ENCODE results near the gene NSFL1C. TPM values are rescaled to one million over a fixed set of nuclear protein-coding genes. Genes with fewer than 3 reads are reported as not detected.

The NSFL1C gene
- polyA plus RNA-seq, 1 of the 3 experiments (the other 2 are of a cell fraction), result 45.9 TPM

- 99% methylated on average over 5 of the region's 5 CpGs for WGBS (ENCODE audit: low lambda C conversion rate)
- Histone ChIP-seq H3K4me2 (no peak overlapping the region), H3K4me3 (ENCODE audit: low read depth in 2 of 2, low read length in 1 of 2) (no peak overlapping the region), H3K79me2 (ENCODE audit: insufficient read depth) (no peaks in the 10 kb centered on the region), H3K27ac (ENCODE audit: low read depth in 2 of 2, low read length in 1 of 2) (no peak overlapping the region), H3K27me3 (ENCODE audit: insufficient read depth) (no peaks in the 10 kb centered on the region), H4K20me1 (ENCODE audit: insufficient read depth) (no peaks in the 10 kb centered on the region), H3F3A (replicated peaks; ENCODE audit: insufficient read depth) (no peaks in the 10 kb centered on the region), H3K9me2 (no peaks in the 10 kb centered on the region), H3K36me3 (replicated peaks in 1 of 2; ENCODE audit: control insufficient read depth in 1 of 2, insufficient read depth in 2 of 2, low read length in 1 of 2) (peaks cover 50 to 70% of the 10 kb centered on the region in 2 experiments), H2AFZ (ENCODE audit: low read depth) (no peak overlapping the region), H3K4me1 (ENCODE audit: control insufficient read depth in 1 of 2, insufficient read depth in 2 of 2, low read depth in 1 of 2, low read length in 1 of 2) (no peaks in the 10 kb centered on the region), H3K9ac (no peak overlapping the region), H3K9me3 (no peaks in the 10 kb centered on the region)
- ChIA-PET POLR2A (no interaction called here), CTCF (no interaction called here)
- TF ChIP-seq, protein P1, sequence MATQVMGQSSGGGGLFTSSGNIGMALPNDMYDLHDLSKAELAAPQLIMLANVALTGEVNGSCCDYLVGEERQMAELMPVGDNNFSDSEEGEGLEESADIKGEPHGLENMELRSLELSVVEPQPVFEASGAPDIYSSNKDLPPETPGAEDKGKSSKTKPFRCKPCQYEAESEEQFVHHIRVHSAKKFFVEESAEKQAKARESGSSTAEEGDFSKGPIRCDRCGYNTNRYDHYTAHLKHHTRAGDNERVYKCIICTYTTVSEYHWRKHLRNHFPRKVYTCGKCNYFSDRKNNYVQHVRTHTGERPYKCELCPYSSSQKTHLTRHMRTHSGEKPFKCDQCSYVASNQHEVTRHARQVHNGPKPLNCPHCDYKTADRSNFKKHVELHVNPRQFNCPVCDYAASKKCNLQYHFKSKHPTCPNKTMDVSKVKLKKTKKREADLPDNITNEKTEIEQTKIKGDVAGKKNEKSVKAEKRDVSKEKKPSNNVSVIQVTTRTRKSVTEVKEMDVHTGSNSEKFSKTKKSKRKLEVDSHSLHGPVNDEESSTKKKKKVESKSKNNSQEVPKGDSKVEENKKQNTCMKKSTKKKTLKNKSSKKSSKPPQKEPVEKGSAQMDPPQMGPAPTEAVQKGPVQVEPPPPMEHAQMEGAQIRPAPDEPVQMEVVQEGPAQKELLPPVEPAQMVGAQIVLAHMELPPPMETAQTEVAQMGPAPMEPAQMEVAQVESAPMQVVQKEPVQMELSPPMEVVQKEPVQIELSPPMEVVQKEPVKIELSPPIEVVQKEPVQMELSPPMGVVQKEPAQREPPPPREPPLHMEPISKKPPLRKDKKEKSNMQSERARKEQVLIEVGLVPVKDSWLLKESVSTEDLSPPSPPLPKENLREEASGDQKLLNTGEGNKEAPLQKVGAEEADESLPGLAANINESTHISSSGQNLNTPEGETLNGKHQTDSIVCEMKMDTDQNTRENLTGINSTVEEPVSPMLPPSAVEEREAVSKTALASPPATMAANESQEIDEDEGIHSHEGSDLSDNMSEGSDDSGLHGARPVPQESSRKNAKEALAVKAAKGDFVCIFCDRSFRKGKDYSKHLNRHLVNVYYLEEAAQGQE (IDR thresholded peaks at IDR 0.05; ENCODE audit: low read depth, low read length), result no peak
- no peak for TF ChIP-seq SMC3 (IDR thresholded peaks at IDR 0.05; ENCODE audit: low read depth, low read length)
- TF ChIP-seq TEAD4 (IDR thresholded peaks at IDR 0.05; ENCODE audit: borderline replicate concordance, insufficient read depth), result no peak
- no peak for TF ChIP-seq GATA2 (CRISPR knock-in tag; IDR thresholded peaks at IDR 0.05)
- TF ChIP-seq, protein P2, sequence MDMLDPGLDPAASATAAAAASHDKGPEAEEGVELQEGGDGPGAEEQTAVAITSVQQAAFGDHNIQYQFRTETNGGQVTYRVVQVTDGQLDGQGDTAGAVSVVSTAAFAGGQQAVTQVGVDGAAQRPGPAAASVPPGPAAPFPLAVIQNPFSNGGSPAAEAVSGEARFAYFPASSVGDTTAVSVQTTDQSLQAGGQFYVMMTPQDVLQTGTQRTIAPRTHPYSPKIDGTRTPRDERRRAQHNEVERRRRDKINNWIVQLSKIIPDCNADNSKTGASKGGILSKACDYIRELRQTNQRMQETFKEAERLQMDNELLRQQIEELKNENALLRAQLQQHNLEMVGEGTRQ (IDR thresholded peaks at IDR 0.05; ENCODE audit: borderline replicate concordance, low read depth, low read length), result no peak
- no peak for TF ChIP-seq FOXJ3 (CRISPR knock-in tag; IDR thresholded peaks at IDR 0.05)
- TF ChIP-seq, protein P3, sequence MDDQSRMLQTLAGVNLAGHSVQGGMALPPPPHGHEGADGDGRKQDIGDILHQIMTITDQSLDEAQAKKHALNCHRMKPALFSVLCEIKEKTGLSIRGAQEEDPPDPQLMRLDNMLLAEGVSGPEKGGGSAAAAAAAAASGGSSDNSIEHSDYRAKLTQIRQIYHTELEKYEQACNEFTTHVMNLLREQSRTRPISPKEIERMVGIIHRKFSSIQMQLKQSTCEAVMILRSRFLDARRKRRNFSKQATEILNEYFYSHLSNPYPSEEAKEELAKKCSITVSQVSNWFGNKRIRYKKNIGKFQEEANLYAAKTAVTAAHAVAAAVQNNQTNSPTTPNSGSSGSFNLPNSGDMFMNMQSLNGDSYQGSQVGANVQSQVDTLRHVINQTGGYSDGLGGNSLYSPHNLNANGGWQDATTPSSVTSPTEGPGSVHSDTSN (IDR thresholded peaks at IDR 0.05), result no peak
- TF ChIP-seq CTCF (IDR thresholded peaks at IDR 0.05), result no peak
- no peak for TF ChIP-seq CHD2 (IDR thresholded peaks at IDR 0.05; ENCODE audit: low read length, partially characterized antibody)
- TF ChIP-seq TCF12 (IDR thresholded peaks at IDR 0.05), result no peak
- TF ChIP-seq RXRA (IDR thresholded peaks at IDR 0.05; ENCODE audit: borderline replicate concordance, low read depth), result no peak
- TF ChIP-seq NFIC (IDR thresholded peaks at IDR 0.05; ENCODE audit: borderline replicate concordance), result no peak
- TF ChIP-seq TAF1 (IDR thresholded peaks at IDR 0.05; ENCODE audit: borderline replicate concordance, low read depth, low read length), result no peak
- TF ChIP-seq RFX5 (IDR thresholded peaks at IDR 0.05; ENCODE audit: low read length), result no peak
- DNase-seq, result no peak
Measured at GRCh38 chr20:1443085-1443484, 23.6 kb downstream of the NSFL1C start.
